ENCODE results near the gene SLC25A10.

Gene SLC25A10

GRCh38 chr17:81717049-81717765 lies 5.1 kb downstream of the SLC25A10 start:
- no peak for TF ChIP-seq CTCF (IDR thresholded peaks at IDR 0.05; ENCODE audit: insufficient read depth, low read depth, low read length, missing control alignments)
- no peak overlapping the region for H3K4me3 ChIP-seq (ENCODE audit: low read depth, low read length)
- DNase-seq (ENCODE audit: low read depth) = no peak

- TF ChIP-seq CTCF (IDR thresholded peaks at IDR 0.05; ENCODE audit: insufficient read depth, low read depth, low read length, missing control alignments) = no peak
- DNase-seq (ENCODE audit: low read depth) = no peak
- H3K4me3 ChIP-seq (ENCODE audit: low read depth, low read length) = no peak overlapping the region
Measured at GRCh38 chr17:81717766-81718089, 5.6 kb downstream of the SLC25A10 start.

GRCh38 chr17:81719410-81720266 lies 7.6 kb downstream of the SLC25A10 start:
- no peak for DNase-seq (ENCODE audit: low read depth)
- H3K4me3 ChIP-seq (ENCODE audit: low read depth, low read length) = no peak overlapping the region
- no peak for TF ChIP-seq CTCF (IDR thresholded peaks at IDR 0.05; ENCODE audit: insufficient read depth, low read depth, low read length, missing control alignments)

- no peak for TF ChIP-seq CTCF (IDR thresholded peaks at IDR 0.05; ENCODE audit: insufficient read depth, low read depth, low read length, missing control alignments)
- no peak for DNase-seq (ENCODE audit: low read depth)
- H3K4me3 ChIP-seq (ENCODE audit: low read depth, low read length) = no peak overlapping the region
Measured at GRCh38 chr17:81720267-81721071, 8.4 kb downstream of the SLC25A10 start.

GRCh38 chr17:81722184-81723120 lies 10.4 kb downstream of the SLC25A10 start:
- no peak for TF ChIP-seq CTCF (IDR thresholded peaks at IDR 0.05; ENCODE audit: insufficient read depth, low read depth, low read length, missing control alignments)
- DNase-seq (ENCODE audit: low read depth) = no peak
- no peak overlapping the region for H3K4me3 ChIP-seq (ENCODE audit: low read depth, low read length)

- no peak for DNase-seq (ENCODE audit: low read depth)
- TF ChIP-seq CTCF (IDR thresholded peaks at IDR 0.05; ENCODE audit: insufficient read depth, low read depth, low read length, missing control alignments) = no peak
- no peak overlapping the region for H3K4me3 ChIP-seq (ENCODE audit: low read depth, low read length)
Measured at GRCh38 chr17:81723651-81724209, 11.6 kb downstream of the SLC25A10 start.
